ENCODE measurements around the gene PCDH15. TPM values are rescaled to one million over a fixed set of nuclear protein-coding genes. Genes with fewer than 3 reads are reported as not detected.

The PCDH15 gene
- total RNA-seq, 4 donors from 2014 or later, result not detected

- no peaks in the 10 kb centered on the region for H3K36me3 ChIP-seq
- H3K27ac ChIP-seq, result no peak overlapping the region
- TF ChIP-seq EP300 (IDR thresholded peaks at IDR 0.05), result no peak
- no peak for TF ChIP-seq CTCF (IDR thresholded peaks at IDR 0.05)
- no peak for TF ChIP-seq POLR2A (IDR thresholded peaks at IDR 0.05)
- peaks cover 0 to 5% (median 0%) of the 10 kb centered on the region in 4 donors for H3K9me3 ChIP-seq
- 73 to 90% methylated on average over 3 to 5 of the region's 5 CpGs for WGBS, 2 donors
- DNase-seq (ENCODE audit: low spot score in 2 of 2), result no peak
- no peaks in the 10 kb centered on the region for H3K4me1 ChIP-seq
- no peaks in the 10 kb centered on the region for H3K27me3 ChIP-seq
- H3K4me3 ChIP-seq, result no peak overlapping the region
Observed at GRCh38 chr10:53909791-53910190, 891.2 kb downstream of the PCDH15 start.

- H3K36me3 ChIP-seq, result no peaks in the 10 kb centered on the region
- no peaks in the 10 kb centered on the region for H3K27me3 ChIP-seq
- TF ChIP-seq EP300 (IDR thresholded peaks at IDR 0.05), result no peak
- no peak for TF ChIP-seq POLR2A (IDR thresholded peaks at IDR 0.05)
- no peak for TF ChIP-seq CTCF (IDR thresholded peaks at IDR 0.05)
- DNase-seq (ENCODE audit: low spot score in 2 of 2), result no peak
- H3K27ac ChIP-seq, result no peak overlapping the region
- WGBS, 2 donors, result 92% methylated on average over 7 of the region's 7 CpGs
- H3K4me3 ChIP-seq, result no peak overlapping the region
- H3K9me3 ChIP-seq, result no peaks in the 10 kb centered on the region
- no peaks in the 10 kb centered on the region for H3K4me1 ChIP-seq
Observed at GRCh38 chr10:53904506-53905241, 896.4 kb downstream of the PCDH15 start.

- no peak for DNase-seq (ENCODE audit: low spot score in 2 of 2)
- TF ChIP-seq POLR2A (IDR thresholded peaks at IDR 0.05) (no peak), CTCF (IDR thresholded peaks at IDR 0.05) (no peak), EP300 (IDR thresholded peaks at IDR 0.05) (no peak)
- Histone ChIP-seq H3K27me3 (no peaks in the 10 kb centered on the region), H3K9me3 (no peaks in the 10 kb centered on the region), H3K4me3 (no peak overlapping the region), H3K27ac (no peak overlapping the region), H3K4me1 (no peaks in the 10 kb centered on the region), H3K36me3 (no peaks in the 10 kb centered on the region)
- 74 to 76% methylated on average over 1 of the region's 1 CpG for WGBS, 2 donors
Observed at GRCh38 chr10:53903756-53904155, 897.3 kb downstream of the PCDH15 start.

GRCh38 chr10:53899463-53900160, 901.4 kb downstream of the PCDH15 start:
- Histone ChIP-seq H3K27me3 (no peaks in the 10 kb centered on the region), H3K4me3 (no peak overlapping the region), H3K36me3 (no peaks in the 10 kb centered on the region), H3K27ac (no peak overlapping the region), H3K4me1 (no peaks in the 10 kb centered on the region), H3K9me3 (no peaks in the 10 kb centered on the region)
- DNase-seq (ENCODE audit: low spot score in 2 of 2), result no peak
- no peak for TF ChIP-seq CTCF (IDR thresholded peaks at IDR 0.05)
- TF ChIP-seq EP300 (IDR thresholded peaks at IDR 0.05), result no peak
- WGBS, 2 donors, result 48% methylated on average over 5 of the region's 5 CpGs

GRCh38 chr10:53898532-53898931, 902.5 kb downstream of the PCDH15 start:
- DNase-seq (ENCODE audit: low spot score in 2 of 2), result no peak
- H3K27ac ChIP-seq, result no peak overlapping the region
- H3K36me3 ChIP-seq, result no peaks in the 10 kb centered on the region
- WGBS, 2 donors, result 50 to 61% methylated on average over 1 of the region's 1 CpG
- no peak overlapping the region for H3K4me3 ChIP-seq
- H3K9me3 ChIP-seq, result no peaks in the 10 kb centered on the region
- no peaks in the 10 kb centered on the region for H3K27me3 ChIP-seq
- no peak for TF ChIP-seq POLR2A (IDR thresholded peaks at IDR 0.05)
- no peak for TF ChIP-seq CTCF (IDR thresholded peaks at IDR 0.05)
- no peak for TF ChIP-seq EP300 (IDR thresholded peaks at IDR 0.05)
- H3K4me1 ChIP-seq, result no peaks in the 10 kb centered on the region
